ENCODE measurements around the gene MOB3A.

- TF ChIP-seq CTCF (IDR thresholded peaks at IDR 0.05) (peak; percentile 71), ZFX (IDR thresholded peaks at IDR 0.05; ENCODE audit: borderline replicate concordance) (no peak)
Observed at GRCh38 chr19:2050991-2051772, 44.9 kb downstream of the MOB3A start, which contains the start of gene MKNK2.

Data from 22Rv1 (cell line).